ENCODE results near the gene SMPD1.

The SMPD1 gene

GRCh38 chr11:6405052-6405667, 14.9 kb downstream of the SMPD1 start:
- Histone ChIP-seq H3K27ac (ENCODE audit: low read length) (no peak overlapping the region), H3K4me3 (ENCODE audit: low read length) (no peak overlapping the region), H3K9me2 (replicated peaks; ENCODE audit: insufficient read depth, low read length) (no peaks in the 10 kb centered on the region), H2AFZ (ENCODE audit: low read length) (no peak overlapping the region), H3K36me3 (replicated peaks; ENCODE audit: insufficient read depth, low read length) (no peaks in the 10 kb centered on the region), H3K9me3 (replicated peaks; ENCODE audit: insufficient read depth, low read length) (no peaks in the 10 kb centered on the region), H3F3A (ENCODE audit: insufficient read depth, low read length) (no peaks in the 10 kb centered on the region), H3K9ac (ENCODE audit: low read length) (no peak overlapping the region), H3K4me1 (ENCODE audit: low read length) (peaks cover 9% of the 10 kb centered on the region), H4K20me1 (ENCODE audit: insufficient read depth, low read length) (no peaks in the 10 kb centered on the region), H3K79me2 (ENCODE audit: low read length) (no peaks in the 10 kb centered on the region), H3K4me2 (ENCODE audit: low read depth, low read length) (no peak overlapping the region), H3K27me3 (replicated peaks; ENCODE audit: insufficient read depth, low read length) (no peaks in the 10 kb centered on the region)
- TF ChIP-seq CTCF (IDR thresholded peaks at IDR 0.05; ENCODE audit: low read length) (no peak), EZH2 (optimal IDR thresholded peaks at IDR 0.05; ENCODE audit: low read depth, low read length) (no peak), EZH2phosphoT487 (IDR thresholded peaks at IDR 0.05; ENCODE audit: low read length) (no peak)
- DNase-seq = no peak

GRCh38 chr11:6405846-6406245, 15.6 kb downstream of the SMPD1 start:
- TF ChIP-seq EZH2 (optimal IDR thresholded peaks at IDR 0.05; ENCODE audit: low read depth, low read length) (no peak), CTCF (IDR thresholded peaks at IDR 0.05; ENCODE audit: low read length) (no peak), EZH2phosphoT487 (IDR thresholded peaks at IDR 0.05; ENCODE audit: low read length) (no peak)
- no peaks in the 10 kb centered on the region for H3F3A ChIP-seq (ENCODE audit: insufficient read depth, low read length)
- peaks cover 9% of the 10 kb centered on the region for H3K4me1 ChIP-seq (ENCODE audit: low read length)
- no peak overlapping the region for H3K4me2 ChIP-seq (ENCODE audit: low read depth, low read length)
- DNase-seq = no peak
- H3K9me2 ChIP-seq (replicated peaks; ENCODE audit: insufficient read depth, low read length) = no peaks in the 10 kb centered on the region
- no peak overlapping the region for H3K27ac ChIP-seq (ENCODE audit: low read length)
- no peak overlapping the region for H2AFZ ChIP-seq (ENCODE audit: low read length)
- H3K27me3 ChIP-seq (replicated peaks; ENCODE audit: insufficient read depth, low read length) = no peaks in the 10 kb centered on the region
- no peak overlapping the region for H3K4me3 ChIP-seq (ENCODE audit: low read length)
- H3K9me3 ChIP-seq (replicated peaks; ENCODE audit: insufficient read depth, low read length) = no peaks in the 10 kb centered on the region
- no peaks in the 10 kb centered on the region for H3K79me2 ChIP-seq (ENCODE audit: low read length)
- no peak overlapping the region for H3K9ac ChIP-seq (ENCODE audit: low read length)
- H4K20me1 ChIP-seq (ENCODE audit: insufficient read depth, low read length) = no peaks in the 10 kb centered on the region
- no peaks in the 10 kb centered on the region for H3K36me3 ChIP-seq (replicated peaks; ENCODE audit: insufficient read depth, low read length)

- Histone ChIP-seq H3F3A (ENCODE audit: insufficient read depth, low read length) (no peaks in the 10 kb centered on the region), H3K9me2 (replicated peaks; ENCODE audit: insufficient read depth, low read length) (no peaks in the 10 kb centered on the region), H3K4me3 (ENCODE audit: low read length) (no peak overlapping the region), H4K20me1 (ENCODE audit: insufficient read depth, low read length) (no peaks in the 10 kb centered on the region), H3K36me3 (replicated peaks; ENCODE audit: insufficient read depth, low read length) (no peaks in the 10 kb centered on the region), H3K27me3 (replicated peaks; ENCODE audit: insufficient read depth, low read length) (no peaks in the 10 kb centered on the region), H3K4me2 (ENCODE audit: low read depth, low read length) (no peak overlapping the region), H3K4me1 (ENCODE audit: low read length) (peaks cover 9% of the 10 kb centered on the region), H3K27ac (ENCODE audit: low read length) (no peak overlapping the region), H2AFZ (ENCODE audit: low read length) (no peak overlapping the region), H3K9ac (ENCODE audit: low read length) (no peak overlapping the region), H3K79me2 (ENCODE audit: low read length) (no peaks in the 10 kb centered on the region), H3K9me3 (replicated peaks; ENCODE audit: insufficient read depth, low read length) (no peaks in the 10 kb centered on the region)
- no peak for DNase-seq
- TF ChIP-seq EZH2phosphoT487 (IDR thresholded peaks at IDR 0.05; ENCODE audit: low read length) = no peak
- no peak for TF ChIP-seq EZH2 (optimal IDR thresholded peaks at IDR 0.05; ENCODE audit: low read depth, low read length)
- TF ChIP-seq CTCF (IDR thresholded peaks at IDR 0.05; ENCODE audit: low read length) = no peak
Observed at GRCh38 chr11:6406370-6406769, 16.1 kb downstream of the SMPD1 start.
